ENCODE data around the gene TPCN2.

TPCN2 gene

DNA sequence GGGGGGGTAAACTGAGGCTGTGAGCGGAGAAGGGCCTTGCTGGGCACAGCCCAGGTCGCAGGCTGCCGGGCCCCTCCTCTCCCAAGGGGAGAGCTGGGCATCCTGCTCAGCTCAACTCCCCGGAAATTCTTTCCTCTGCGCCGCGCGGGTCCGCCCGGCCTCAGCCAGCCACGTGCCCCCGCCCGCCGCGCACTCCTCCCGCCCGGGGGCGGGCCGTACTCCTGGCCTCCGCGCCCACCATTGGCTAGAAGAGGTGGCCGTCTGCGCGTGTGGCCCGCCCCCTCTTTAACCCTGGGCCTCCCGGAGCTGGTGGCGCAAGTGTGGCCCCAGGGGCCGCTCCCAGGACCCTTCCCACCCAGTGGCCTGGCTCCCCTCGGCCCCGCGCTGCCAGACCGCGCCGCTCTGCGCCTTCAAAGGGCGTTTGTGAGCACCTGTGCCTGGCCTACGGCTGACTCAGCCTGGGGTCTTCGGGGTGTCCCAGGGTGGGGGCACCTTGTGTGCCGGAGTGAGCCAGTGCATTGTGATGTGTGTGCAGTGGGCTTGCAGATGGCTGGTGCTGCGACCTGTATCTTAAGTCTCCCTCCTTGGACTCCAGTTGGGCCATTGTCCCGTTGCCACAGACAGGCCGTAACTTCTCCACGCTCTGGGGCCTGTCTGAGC lies 37.6 kb upstream of the TPCN2 start:
- DNase-seq, result no peak

- DNase-seq, result no peak
Measured at GRCh38 chr11:69011624-69012091, 37.1 kb upstream of the TPCN2 start.

DNA sequence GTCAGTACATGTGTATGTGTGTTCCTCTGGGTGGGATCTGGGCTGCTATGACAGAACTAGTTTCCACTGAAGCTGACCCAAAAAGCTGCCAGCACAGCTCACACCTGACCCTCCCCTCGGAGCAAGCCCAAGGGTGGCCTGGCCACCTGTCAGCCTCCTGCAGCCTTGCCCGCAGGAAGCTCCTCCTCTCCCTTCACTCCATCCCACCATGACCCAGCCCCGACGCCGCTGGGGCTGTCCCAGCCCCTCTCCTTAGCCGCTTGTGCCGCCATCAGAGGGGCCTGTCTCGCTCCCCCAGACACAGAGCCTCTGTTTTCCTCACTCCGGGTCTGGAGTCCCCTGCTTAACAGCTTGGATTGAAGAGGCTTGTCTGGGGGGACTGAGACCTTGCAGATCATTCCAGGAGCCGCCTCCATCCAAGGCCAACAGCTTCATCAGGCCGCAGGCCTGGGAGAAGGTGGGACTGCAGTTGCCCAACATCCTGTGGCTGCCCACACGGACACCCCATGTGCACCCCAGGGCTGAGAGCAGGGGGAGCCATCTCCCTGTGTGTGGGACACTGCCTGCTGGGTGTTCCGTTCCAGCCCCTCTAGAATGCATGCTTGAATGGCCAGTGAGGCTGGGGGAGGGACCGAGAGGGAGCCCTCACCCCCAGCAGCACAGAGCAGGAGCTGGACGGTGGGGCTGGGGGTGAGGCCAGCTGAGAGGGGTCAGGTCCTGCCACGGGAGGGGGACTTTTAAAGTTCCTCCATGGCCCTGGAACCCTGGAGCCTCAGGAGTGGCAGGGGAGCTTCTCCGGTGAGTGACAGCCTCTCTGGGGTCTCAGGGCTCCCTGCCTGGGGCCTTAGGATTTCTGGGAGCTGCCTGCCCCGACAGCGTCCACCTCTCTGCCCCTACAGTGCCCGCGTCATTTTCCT lies 36.4 kb upstream of the TPCN2 start:
- DNase-seq, result no peak

DNA sequence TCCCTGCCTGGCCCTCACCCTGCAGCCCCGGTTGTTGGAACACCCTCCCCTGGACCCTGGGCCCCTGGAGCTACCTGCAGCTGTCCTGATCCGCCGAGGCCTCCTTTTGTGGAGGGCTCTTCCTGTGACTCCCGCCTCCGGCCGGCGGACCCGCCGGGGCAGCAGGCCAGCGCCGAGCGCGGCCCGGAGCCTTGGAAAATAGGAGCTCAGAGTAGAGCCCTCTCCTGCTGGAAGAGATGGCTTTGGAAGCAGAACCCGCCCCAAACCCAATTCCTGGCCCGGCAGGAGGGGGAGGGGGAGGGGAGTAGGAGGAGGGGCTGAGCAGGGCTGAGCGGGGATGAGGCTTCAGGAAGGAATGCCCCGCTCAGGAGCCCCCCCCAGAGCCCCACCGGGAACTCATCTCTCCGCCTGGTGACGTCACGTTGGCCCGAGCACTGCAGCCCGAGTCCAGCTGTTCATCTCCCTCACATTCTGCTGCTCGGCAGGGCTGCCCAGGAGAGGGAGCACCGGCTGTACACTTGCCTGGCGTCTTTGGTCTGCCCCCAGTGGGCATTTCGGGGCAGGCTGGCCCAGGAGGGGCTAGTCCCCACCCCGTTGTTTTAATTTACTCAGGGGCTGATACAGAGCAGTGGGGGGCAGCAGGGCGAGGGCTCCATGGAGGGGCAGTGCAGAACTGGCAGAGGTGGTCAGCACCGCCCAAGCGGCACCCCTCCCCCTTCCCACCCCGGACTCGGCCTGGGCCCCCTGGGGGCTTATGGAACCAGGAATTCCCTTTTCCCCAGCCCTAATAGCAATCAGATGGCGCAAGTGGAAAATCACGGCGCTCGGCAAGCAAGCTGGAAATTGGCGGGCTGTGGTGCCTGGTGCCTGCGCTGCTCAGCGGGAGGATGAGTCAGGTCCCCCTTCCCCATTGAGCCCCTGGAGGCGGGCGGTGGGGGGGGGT lies 35.5 kb upstream of the TPCN2 start, which contains the start of gene MRGPRF:
Gene MRGPRF, minus strand, starts transcription at position 238 of the 943 bp plus-strand sequence. CDS start 3,345 bp downstream, outside the sequence.
- no peak for DNase-seq

DNA sequence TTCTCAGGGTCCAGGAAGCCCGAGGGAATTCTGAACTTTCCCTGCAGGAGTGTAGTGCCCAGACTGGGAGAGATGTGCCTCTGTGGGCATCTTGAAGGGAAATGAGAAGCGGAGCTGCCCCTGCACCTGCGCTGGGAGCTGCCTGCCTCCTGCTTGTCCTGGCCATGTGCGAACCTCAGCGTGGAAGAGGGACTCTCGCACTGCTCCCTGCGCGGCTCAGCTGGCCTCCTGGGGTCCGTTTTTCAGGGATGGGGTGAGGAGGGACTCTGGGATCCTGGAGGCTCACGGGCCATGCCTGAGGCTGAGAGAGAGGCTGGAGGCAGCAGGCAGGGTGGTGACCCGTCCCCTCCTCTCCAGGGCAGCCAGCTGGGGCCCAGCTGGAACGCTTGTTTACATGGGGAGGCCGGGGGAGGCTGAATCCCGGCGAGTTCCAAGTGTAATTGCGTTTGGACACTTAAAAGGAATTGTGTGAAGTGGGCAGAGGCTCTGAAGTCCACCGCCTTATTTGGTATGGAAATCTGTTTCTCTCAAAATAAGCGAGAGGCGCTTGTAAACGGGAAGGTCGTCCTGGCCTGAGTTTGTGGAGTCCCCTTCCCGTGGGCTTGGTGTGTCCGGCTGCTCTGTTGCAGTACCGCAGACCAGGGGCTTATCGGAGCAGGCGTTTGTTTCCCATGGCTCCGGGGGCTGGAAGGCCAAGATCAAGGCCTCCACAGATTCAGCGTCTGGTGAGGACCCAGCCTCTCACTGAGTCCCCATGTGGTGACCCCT lies 34.5 kb upstream of the TPCN2 start:
- DNase-seq, result no peak

DNA sequence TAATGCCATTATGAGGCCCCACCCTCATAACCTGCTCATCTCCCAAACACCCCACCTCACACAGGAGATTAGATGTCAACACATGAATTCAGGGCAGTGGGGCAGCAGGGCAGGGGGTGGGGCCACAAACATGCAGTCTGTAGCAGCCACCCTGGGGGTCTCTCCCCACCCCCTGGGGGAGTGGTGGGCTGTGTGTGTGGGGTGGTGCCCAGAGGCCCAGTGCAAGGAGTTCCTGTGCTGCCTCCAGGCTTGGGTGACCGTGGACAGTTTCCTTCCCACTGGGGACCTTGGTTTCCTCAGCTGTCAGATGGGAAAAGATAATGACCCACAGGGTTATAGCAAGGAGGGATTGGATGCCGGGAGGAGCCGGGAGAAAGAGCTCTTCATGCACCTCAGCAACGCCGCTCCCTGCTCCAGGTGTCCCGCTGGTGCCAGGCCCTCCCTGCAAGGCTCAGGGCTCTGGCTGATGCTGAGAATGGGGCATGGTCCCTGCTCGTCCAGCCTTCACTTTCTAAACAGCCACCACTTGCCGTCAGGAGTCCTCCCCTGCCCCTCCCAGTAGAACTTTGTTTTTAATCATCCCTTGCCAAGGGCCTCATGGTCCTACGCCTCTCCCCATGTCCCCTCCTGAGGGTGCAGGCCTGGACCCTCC lies 33.7 kb upstream of the TPCN2 start:
- DNase-seq, result no peak

DNA sequence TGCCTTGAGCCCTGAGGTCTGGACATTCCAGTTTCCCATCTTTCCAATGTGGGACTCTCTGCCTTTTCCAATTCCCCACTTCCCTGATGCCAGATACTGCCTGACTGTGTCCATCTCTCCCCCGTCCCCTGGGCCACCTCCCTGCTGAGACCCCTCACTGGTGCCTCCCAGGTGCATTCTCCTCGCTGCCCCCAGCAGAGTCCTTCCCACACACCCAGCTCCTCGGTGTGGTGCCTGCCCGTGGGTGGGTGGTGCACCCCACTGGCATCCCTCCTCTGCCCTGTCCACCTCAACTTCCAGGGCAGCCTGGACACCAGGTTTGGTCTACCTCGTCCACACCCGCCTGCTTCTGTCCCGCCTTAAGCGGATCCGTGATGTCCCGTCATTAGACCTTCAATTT lies 30.8 kb upstream of the TPCN2 start:
- no peak for DNase-seq

- no peak for DNase-seq
Measured at GRCh38 chr11:69018924-69019323, 29.8 kb upstream of the TPCN2 start.

- no peak for DNase-seq
Measured at GRCh38 chr11:69022260-69022659, 26.5 kb upstream of the TPCN2 start.

GRCh38 chr11:69024509-69024908 lies 24.2 kb upstream of the TPCN2 start:
- DNase-seq, result no peak

GRCh38 chr11:69027704-69028372 lies 20.9 kb upstream of the TPCN2 start:
- DNase-seq, result no peak

DNA sequence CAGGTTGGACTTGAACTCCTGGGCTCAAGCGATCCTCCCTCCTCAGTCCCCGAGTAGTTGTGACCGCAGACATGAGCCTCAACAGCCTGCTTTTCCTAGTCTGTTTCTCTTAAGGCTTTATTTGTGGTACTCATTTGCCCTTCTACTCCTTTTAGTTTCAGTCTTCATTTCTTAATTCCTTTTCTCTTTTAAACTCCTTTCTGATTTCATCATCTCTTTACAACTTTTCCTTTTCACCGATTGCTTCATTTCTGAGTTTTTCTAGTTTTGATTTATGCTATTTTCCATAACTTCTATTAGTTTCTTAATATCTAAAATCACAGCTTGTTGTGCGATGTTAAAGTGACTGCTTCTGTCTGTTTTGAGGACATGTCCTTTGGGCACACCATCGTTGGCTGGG lies 18.4 kb upstream of the TPCN2 start:
- DNase-seq, result no peak

DNA sequence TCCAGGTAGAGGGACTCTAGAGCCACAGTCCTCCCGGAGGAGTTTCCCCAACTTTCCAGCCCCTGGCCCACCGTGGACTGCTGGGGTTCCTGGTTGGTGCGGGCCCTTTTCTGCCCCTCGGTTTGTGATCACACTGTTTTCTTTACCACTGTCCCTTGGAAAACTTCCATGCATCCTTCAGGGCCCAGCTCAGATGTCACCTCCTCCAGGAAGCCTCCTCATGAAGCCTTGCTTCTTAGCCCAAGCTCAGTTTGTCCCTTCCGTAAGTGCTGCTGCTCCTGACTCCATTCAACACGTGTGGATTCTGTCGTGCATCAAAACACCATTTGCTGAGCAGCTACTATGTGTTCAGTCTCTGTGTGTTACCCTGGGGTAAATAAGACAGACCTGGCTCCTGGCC lies 15.9 kb upstream of the TPCN2 start:
- no peak for DNase-seq

DNA sequence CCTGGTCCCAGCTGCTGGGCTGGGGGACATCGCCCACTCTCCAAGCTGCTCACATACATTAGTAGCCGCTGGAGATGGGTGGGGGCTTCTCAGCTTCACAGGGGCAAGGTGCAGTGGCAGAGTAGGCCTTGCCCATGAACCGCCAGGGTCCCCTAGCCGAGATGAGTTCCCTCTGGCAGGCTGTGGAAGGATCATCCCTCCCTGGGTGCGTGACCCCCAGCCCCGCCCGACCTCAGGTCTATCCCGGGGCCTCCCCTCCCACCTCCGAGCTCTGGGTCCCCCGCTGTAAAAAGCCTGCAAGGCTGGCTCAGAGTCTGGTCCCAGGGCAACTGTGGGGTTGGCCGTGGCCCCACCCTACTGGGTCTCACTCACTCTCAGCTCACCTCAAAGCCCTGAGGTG lies 15.3 kb upstream of the TPCN2 start:
- DNase-seq, result no peak

DNA sequence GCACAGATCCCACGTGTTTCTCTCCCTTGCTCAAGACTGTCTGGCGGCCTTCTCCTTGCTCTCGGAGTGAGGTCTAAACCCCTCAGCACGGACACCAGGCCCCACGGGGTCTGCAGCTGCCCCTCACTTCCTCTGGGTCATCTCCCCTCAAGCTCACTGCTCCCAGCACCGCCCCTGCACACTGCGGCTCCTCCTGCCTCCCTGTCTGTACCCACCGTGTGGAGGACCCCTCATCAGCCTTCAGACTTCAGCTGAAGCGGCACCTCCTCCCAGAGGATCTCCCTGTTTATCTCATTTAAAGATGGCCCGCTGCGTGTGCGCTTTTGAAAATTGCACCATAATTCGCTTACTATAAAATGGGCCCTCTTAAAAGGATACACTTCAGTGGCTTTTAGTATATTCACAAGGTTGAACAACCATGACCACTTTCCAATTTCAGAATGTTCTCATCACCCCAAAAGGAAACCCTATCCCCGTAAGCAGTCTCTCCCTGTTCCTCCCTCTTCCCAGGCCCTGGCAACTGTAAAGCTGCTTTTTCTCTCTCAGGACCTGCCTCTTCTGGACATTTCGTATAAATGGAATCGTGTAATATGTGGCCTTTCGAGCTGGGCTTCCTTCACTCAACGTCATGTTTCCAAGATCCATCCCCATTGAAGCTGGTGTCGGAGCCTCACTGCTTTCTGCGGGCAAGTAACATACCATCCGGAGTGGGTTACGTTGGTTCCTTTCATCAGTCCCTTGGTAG lies 14.4 kb upstream of the TPCN2 start:
- no peak for DNase-seq

- no peak for DNase-seq
Measured at GRCh38 chr11:69035150-69035945, 13.4 kb upstream of the TPCN2 start.

DNA sequence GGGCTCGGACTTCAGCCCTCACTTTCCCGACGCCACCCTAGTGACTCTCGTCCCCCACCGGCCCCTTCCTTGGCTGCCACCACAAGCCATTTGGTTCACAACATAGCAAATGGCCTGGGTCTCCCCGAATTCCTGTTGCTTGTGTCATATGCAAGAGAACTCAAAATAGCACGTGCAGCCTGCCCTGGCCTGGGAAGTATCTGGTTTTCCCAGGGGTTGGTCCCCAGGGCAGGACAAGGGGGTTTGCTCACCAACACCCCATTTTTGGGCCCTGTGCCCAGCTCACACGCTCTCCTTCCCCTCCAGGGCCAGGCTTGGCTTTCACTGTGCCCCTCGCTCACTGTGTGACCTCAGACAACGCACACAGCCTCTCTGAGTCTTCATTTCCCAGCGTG lies 12.8 kb upstream of the TPCN2 start:
- no peak for DNase-seq

- no peak for DNase-seq
Measured at GRCh38 chr11:69037074-69037473, 11.7 kb upstream of the TPCN2 start.

GRCh38 chr11:69037544-69037943 lies 11.2 kb upstream of the TPCN2 start:
- DNase-seq, result no peak

All from CD4-positive, alpha-beta T cell treated with Interleukin-21 for 1 hour (primary cell).